Gastroesophageal sphincter (tissue), 4 donors: Measurements from ENCODE around the gene ACR. TPM values are rescaled to one million over a fixed set of nuclear protein-coding genes. Genes with fewer than 3 reads are reported as not detected.
A peak's percentile ranks its signal among the peaks of the same experiment; 100 is the strongest.

Experiments used
- ATAC-seq: fragments of 150-250 bp; one replicate; pipeline ENCODE4 v1.9.1; 2016; ENCODE audit warnings: mild to moderate bottlenecking, moderate library complexity
- H3K27ac ChIP-seq, 4 donors: fragments of 200-600 bp; sonication (generic) in 3 of 4; 1 replicate in 3 of 4; 2 replicates in 1 of 4; pipeline ENCODE4 v1.5.1; 2016 to 2019
- H3K27me3 ChIP-seq: fragments of 200-600 bp; sonication (generic); one replicate; pipeline ENCODE4 v1.5.1; 2019
- H3K36me3 ChIP-seq, 2 donors: fragments of 200-600 bp; sonication (generic); one replicate each; pipeline ENCODE4 v1.5.1; 2019; ENCODE audit warnings: control low read depth in 1 of 2
- H3K4me1 ChIP-seq, 3 donors: fragments of 200-600 bp; sonication (generic); 1 replicate in 2 of 3; 2 replicates in 1 of 3; pipeline ENCODE4 v1.5.1; 2016 to 2019; ENCODE audit warnings: control low read depth in 2 of 3
- H3K4me3 ChIP-seq, 2 donors: fragments of 200-600 bp; sonication (generic); one replicate each; pipeline ENCODE4 v1.5.1; 2019; ENCODE audit warnings: mild to moderate bottlenecking in 1 of 2, moderate library complexity in 1 of 2
- H3K9me3 ChIP-seq, 3 donors: fragments of 200-600 bp; sonication (generic); one replicate each; pipeline ENCODE4 v1.5.1; 2017 to 2019; ENCODE audit warnings: control low read depth in 2 of 3
- EP300 ChIP-seq: sonication (generic); formaldehyde crosslinking; IDR thresholded peaks from one replicate; pipeline ENCODE4 v1.6.1; 2017; ENCODE audit warnings: antibody characterized with exemption, mild to moderate bottlenecking
- POLR2A ChIP-seq, 2 donors: fragments of 450-650 bp; IDR thresholded peaks; one replicate each; pipeline ENCODE4 v1.6.1; 2017; ENCODE audit warnings: antibody characterized with exemption in 2 of 2, mild to moderate bottlenecking in 2 of 2, moderate library complexity in 1 of 2
- POLR2AphosphoS5 ChIP-seq: sonication (generic); formaldehyde crosslinking; IDR thresholded peaks from one replicate; pipeline ENCODE4 v1.6.1; 2017; ENCODE audit warnings: antibody characterized with exemption
- WGBS, 2 donors: methylation state at CpG; one replicate each; pipeline ENCODE4 v1.1.5; 2018; ENCODE audit warnings: low coverage in 1 of 2; 5-methylcytosine and 5-hydroxymethylcytosine counted together
- total RNA-seq, 4 donors: library from RNA; depleted of rRNA; stranded (reverse); fragments of >200 nt; gene quantifications; one replicate each; pipeline ENCODE4 v1.1.0, GENCODE V29; 2016
- TF ChIP-seq, protein P1 (sequence below), 4 experiments: fragments of 200-600 bp in 2 of 4; fragments of 450-650 bp in 2 of 4; sonication (generic) in 1 of 4; IDR thresholded peaks; one replicate each; pipeline ENCODE4 v1.5.1; 2017 to 2019; ENCODE audit warnings: antibody characterized with exemption in 4 of 4, mild to moderate bottlenecking in 2 of 4, moderate library complexity in 2 of 4

The ACR gene
- total RNA-seq, 4 donors from 2014 or later, result not detected

- TF ChIP-seq POLR2A (IDR thresholded peaks at IDR 0.05) (no peak), POLR2AphosphoS5 (no peak), EP300 (no peak)
- TF ChIP-seq, protein P1, sequence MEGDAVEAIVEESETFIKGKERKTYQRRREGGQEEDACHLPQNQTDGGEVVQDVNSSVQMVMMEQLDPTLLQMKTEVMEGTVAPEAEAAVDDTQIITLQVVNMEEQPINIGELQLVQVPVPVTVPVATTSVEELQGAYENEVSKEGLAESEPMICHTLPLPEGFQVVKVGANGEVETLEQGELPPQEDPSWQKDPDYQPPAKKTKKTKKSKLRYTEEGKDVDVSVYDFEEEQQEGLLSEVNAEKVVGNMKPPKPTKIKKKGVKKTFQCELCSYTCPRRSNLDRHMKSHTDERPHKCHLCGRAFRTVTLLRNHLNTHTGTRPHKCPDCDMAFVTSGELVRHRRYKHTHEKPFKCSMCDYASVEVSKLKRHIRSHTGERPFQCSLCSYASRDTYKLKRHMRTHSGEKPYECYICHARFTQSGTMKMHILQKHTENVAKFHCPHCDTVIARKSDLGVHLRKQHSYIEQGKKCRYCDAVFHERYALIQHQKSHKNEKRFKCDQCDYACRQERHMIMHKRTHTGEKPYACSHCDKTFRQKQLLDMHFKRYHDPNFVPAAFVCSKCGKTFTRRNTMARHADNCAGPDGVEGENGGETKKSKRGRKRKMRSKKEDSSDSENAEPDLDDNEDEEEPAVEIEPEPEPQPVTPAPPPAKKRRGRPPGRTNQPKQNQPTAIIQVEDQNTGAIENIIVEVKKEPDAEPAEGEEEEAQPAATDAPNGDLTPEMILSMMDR (IDR thresholded peaks at IDR 0.05), result no peak
- H3K9me3 ChIP-seq, result no peaks in the 10 kb centered on the region
- no peak overlapping the region for H3K27ac ChIP-seq
- WGBS, 2 donors, result 72 to 90% methylated on average over 11 to 23 of the region's 38 CpGs
- H3K4me3 ChIP-seq, result no peak overlapping the region
- ATAC-seq, result no peak
- no peaks in the 10 kb centered on the region for H3K27me3 ChIP-seq
- H3K36me3 ChIP-seq, result peaks cover 0 to 38% of the 10 kb centered on the region in 2 donors
- H3K4me1 ChIP-seq, result peaks cover 0 to 26% (median 0%) of the 10 kb centered on the region in 3 donors
These were observed 27.1 kb upstream of the ACR start for GRCh38 chr22:50710886-50711285.

GRCh38 chr22:50711446-50712340 is 26.3 kb upstream of the ACR start:
- WGBS, 2 donors, result 71% methylated on average over 2 of the region's 16 CpGs; no CpG with 5 or more reads in 1 of the 2 donors
- Histone ChIP-seq H3K27ac (no peak overlapping the region), H3K4me1 (peaks cover 0 to 26% (median 0%) of the 10 kb centered on the region in 3 donors), H3K36me3 (peaks cover 0 to 30% of the 10 kb centered on the region in 2 donors), H3K9me3 (no peaks in the 10 kb centered on the region), H3K4me3 (no peak overlapping the region), H3K27me3 (no peaks in the 10 kb centered on the region)
- no peak for ATAC-seq
- TF ChIP-seq POLR2A (IDR thresholded peaks at IDR 0.05) (no peak), EP300 (no peak), POLR2AphosphoS5 (no peak)
- TF ChIP-seq, protein P1 (IDR thresholded peaks at IDR 0.05), result no peak

GRCh38 chr22:50712341-50713007 is 25.5 kb upstream of the ACR start:
- ATAC-seq, result no peak
- WGBS, 2 donors, result 65 to 94% methylated on average over 3 to 5 of the region's 9 CpGs
- Histone ChIP-seq H3K9me3 (no peaks in the 10 kb centered on the region), H3K27me3 (no peaks in the 10 kb centered on the region), H3K36me3 (peaks cover 0 to 25% of the 10 kb centered on the region in 2 donors), H3K4me3 (no peak overlapping the region), H3K27ac (no peak overlapping the region), H3K4me1 (peaks cover 0 to 26% (median 0%) of the 10 kb centered on the region in 3 donors)
- TF ChIP-seq POLR2AphosphoS5 (no peak), POLR2A (IDR thresholded peaks at IDR 0.05) (no peak), EP300 (no peak)
- TF ChIP-seq, protein P1 (IDR thresholded peaks at IDR 0.05), result no peak

- Histone ChIP-seq H3K4me3 (no peak overlapping the region), H3K27me3 (no peaks in the 10 kb centered on the region), H3K36me3 (peaks cover 0 to 23% of the 10 kb centered on the region in 2 donors), H3K4me1 (peaks cover 0 to 26% (median 0%) of the 10 kb centered on the region in 3 donors), H3K9me3 (no peaks in the 10 kb centered on the region), H3K27ac (peak overlapping the region in 2 of 4 donors; percentile 17 to 52)
- ATAC-seq, result no peak
- TF ChIP-seq EP300 (no peak), POLR2AphosphoS5 (no peak), POLR2A (IDR thresholded peaks at IDR 0.05) (no peak)
- TF ChIP-seq, protein P1 (IDR thresholded peaks at IDR 0.05), result no peak
- WGBS, 2 donors, result 70 to 79% methylated on average over 13 of the region's 13 CpGs
These were observed 25.0 kb upstream of the ACR start for GRCh38 chr22:50713008-50713385.
